Epithelial cell of esophagus (primary cell): ENCODE measurements around the gene MYO18B.

Experiments
- DNase-seq: peaks from one replicate; pipeline ENCODE4 v3.0.0; 2010; ENCODE audit warnings: low read depth
- H3K4me3 ChIP-seq: 2 replicates; pipeline ENCODE4 v1.5.1; 2011; ENCODE audit warnings: mild to moderate bottlenecking, low read length, control low read depth
- CTCF ChIP-seq: IDR thresholded peaks from 2 replicates; pipeline ENCODE4 v1.5.1; 2011; ENCODE audit warnings: low read depth, mild to moderate bottlenecking, low read length, control low read depth, inconsistent platforms; ENCODE audit not compliant: insufficient read depth; ENCODE audit errors: missing control alignments

The MYO18B gene

GRCh38 chr22:25876871-25877270 lies 134.9 kb downstream of the MYO18B start:
- no peak overlapping the region for H3K4me3 ChIP-seq
- no peak for TF ChIP-seq CTCF
- no peak for DNase-seq

GRCh38 chr22:25878933-25879332 lies 136.9 kb downstream of the MYO18B start:
- DNase-seq: no peak
- TF ChIP-seq CTCF: no peak
- no peak overlapping the region for H3K4me3 ChIP-seq

GRCh38 chr22:25880524-25880923 lies 138.5 kb downstream of the MYO18B start:
- no peak for TF ChIP-seq CTCF
- no peak for DNase-seq
- no peak overlapping the region for H3K4me3 ChIP-seq

- DNase-seq: no peak
- no peak overlapping the region for H3K4me3 ChIP-seq
- no peak for TF ChIP-seq CTCF
These were observed 139.3 kb downstream of the MYO18B start for GRCh38 chr22:25881210-25881755.

GRCh38 chr22:25882360-25882759 lies 140.4 kb downstream of the MYO18B start:
- H3K4me3 ChIP-seq: no peak overlapping the region
- no peak for DNase-seq
- TF ChIP-seq CTCF: no peak

- H3K4me3 ChIP-seq: no peak overlapping the region
- TF ChIP-seq CTCF: no peak
- no peak for DNase-seq
These were observed 141.6 kb downstream of the MYO18B start for GRCh38 chr22:25883482-25884033.

DNA sequence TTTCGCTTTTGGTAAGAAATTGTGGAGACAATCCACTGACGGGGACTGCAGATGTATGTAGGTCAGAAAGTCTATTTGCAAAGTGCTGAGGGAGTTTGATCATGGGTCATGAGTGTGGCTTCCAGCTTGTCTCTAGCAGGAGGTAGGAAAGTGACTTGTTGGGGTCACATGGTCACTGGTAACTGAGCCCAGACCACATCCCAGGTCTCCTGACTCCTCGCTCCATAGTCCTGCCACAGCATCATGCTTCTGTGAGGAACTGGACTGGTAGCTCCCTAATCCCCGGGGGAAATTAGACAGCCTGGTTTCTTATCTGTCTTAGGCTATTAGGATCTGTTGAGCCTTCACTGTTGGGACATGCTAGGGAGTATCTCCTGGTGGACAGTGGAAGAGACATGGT lies 142.1 kb downstream of the MYO18B start:
- no peak overlapping the region for H3K4me3 ChIP-seq
- TF ChIP-seq CTCF: no peak
- DNase-seq: no peak
